ELF-1 (cell line): ENCODE data around the gene TUBA1C.
"Not testable (repeated sequence)": the region's sequence is repeated elsewhere in the genome, so short reads cannot be mapped to it uniquely, and the experiment has no call there.

Experiments
- DNase-seq: peaks from one replicate; pipeline ENCODE4 v3.0.0-alpha.2; 2016; ENCODE audit warnings: low read depth, low spot score

The TUBA1C gene

DNA sequence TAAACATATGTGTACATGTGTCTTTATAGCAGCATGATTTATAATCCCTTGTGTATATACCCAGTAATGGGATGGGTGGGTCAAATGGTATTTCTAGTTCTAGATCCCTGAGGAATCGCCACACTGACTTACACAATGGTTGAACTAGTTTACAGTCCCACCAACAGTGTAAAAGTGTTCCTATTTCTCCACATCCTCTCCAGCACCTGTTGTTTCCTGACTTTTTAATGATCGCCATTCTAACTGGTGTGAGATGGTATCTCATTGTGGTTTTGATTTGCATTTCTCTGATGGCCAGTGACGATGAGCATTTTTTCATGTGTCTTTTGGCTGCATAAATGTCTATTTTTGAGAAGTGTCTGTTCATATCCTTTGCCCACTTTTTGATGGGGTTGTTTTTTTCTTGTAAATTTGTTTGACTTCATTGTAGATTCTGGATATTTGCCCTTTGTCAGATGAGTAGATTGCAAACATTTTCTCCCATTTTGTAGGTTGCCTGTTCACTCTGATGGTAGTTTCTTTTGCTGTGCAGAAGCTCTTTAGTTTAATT is 45.6 kb downstream of the TUBA1C start:
- DNase-seq: not testable (repeated sequence)

GRCh38 chr12:49314811-49315210 is 49.9 kb downstream of the TUBA1C start:
- DNase-seq: no peak

GRCh38 chr12:49317118-49317517 is 52.2 kb downstream of the TUBA1C start:
- DNase-seq: not testable (repeated sequence)

- DNase-seq: not testable (repeated sequence)
These were observed 55.7 kb downstream of the TUBA1C start for GRCh38 chr12:49320411-49321103.

DNA sequence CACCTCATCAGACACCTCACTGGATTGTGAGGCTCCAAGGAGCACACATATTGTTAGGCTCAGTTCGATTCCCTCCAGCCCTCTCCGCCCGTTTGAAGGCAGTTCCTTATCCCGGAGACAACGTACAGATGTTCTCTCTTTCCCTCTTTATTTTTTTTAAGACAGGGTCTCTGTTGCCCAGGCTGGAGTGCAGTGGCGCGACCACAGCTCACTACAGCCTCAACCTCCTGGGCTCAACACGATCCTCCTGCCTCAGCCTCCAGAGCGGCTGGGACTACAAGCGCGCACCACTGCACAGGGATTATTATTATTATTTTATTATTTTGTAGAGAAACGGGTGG is 57.5 kb downstream of the TUBA1C start:
- DNase-seq: no peak

- DNase-seq: peak; percentile 99
These were observed 58.0 kb downstream of the TUBA1C start, which contains the start of gene TROAP for GRCh38 chr12:49322708-49323523. TROAP (plus strand) TSS chr12:49323255; CDS start chr12:49323609, 354 bp downstream.

- no peak for DNase-seq
These were observed 58.7 kb downstream of the TUBA1C start for GRCh38 chr12:49323524-49324097.
